ACC112 (cell line): ENCODE measurements around the gene CD300H.

Experiments
- H2AFZ ChIP-seq: fragments of 200-600 bp; sonication (generic); one replicate; pipeline ENCODE4 v1.6.0; 2017; ENCODE audit warnings: antibody characterized with exemption, low read length; ENCODE audit not compliant: unreplicated experiment
- H3K27ac ChIP-seq: fragments of 200-600 bp; sonication (generic); 2 replicates; pipeline ENCODE4 v1.5.1; 2014; ENCODE audit warnings: low read depth, mild to moderate bottlenecking, antibody characterized with exemption, low read length, moderate library complexity
- H3K27me3 ChIP-seq: fragments of 200-600 bp; sonication (generic); 2 replicates; pipeline ENCODE4 v1.6.1; 2014; ENCODE audit warnings: mild to moderate bottlenecking, antibody characterized with exemption, low read length, moderate library complexity, mixed read lengths; ENCODE audit not compliant: insufficient read depth
- H3K36me3 ChIP-seq: fragments of 200-600 bp; sonication (generic); 2 replicates; pipeline ENCODE4 v1.6.1; 2016; ENCODE audit warnings: mild to moderate bottlenecking, antibody characterized with exemption, low read length, moderate library complexity, mixed read lengths; ENCODE audit not compliant: insufficient read depth
- H3K4me1 ChIP-seq: fragments of 200-600 bp; sonication (generic); one replicate; pipeline ENCODE4 v1.6.1; 2016; ENCODE audit warnings: low read length, mixed read lengths; ENCODE audit not compliant: insufficient read depth, unreplicated experiment, control insufficient read depth
- H3K4me3 ChIP-seq: fragments of 200-600 bp; sonication (generic); 2 replicates; pipeline ENCODE4 v1.5.1; 2014; ENCODE audit warnings: mild to moderate bottlenecking, low read depth, low read length
- H3K79me2 ChIP-seq: fragments of 200-600 bp; sonication (generic); one replicate; pipeline ENCODE4 v1.6.0; 2016; ENCODE audit warnings: low read length; ENCODE audit not compliant: control insufficient read depth, unreplicated experiment, insufficient read depth

The CD300H gene

GRCh38 chr17:74550602-74551001 is 16.7 kb downstream of the CD300H start:
- H3K4me1 ChIP-seq: no peaks in the 10 kb centered on the region
- no peaks in the 10 kb centered on the region for H3K36me3 ChIP-seq
- no peak overlapping the region for H3K4me3 ChIP-seq
- no peak overlapping the region for H2AFZ ChIP-seq
- H3K27me3 ChIP-seq: peaks cover 8% of the 10 kb centered on the region; the same call in 1 of the 2 replicates
- no peak overlapping the region for H3K27ac ChIP-seq
- H3K79me2 ChIP-seq: no peaks in the 10 kb centered on the region

DNA sequence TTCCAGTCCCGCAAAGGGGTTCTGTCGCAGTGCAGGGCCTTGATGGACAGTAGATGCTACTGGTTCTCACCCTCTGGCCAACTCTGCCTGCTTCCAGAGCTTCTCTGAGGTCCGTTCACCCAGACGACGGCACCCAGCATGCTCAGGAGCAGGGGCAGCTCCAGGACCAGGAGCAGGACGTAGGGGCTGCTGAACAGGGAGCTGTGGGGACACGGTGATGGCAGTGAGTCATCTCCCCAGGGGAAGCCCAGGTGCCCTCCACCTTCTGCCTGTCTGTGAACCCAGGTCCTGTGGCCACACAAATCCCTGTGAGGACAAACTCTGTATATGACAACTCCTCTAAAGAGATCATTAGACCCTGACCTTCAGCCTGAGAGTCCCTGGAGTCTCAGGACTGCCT is 18.0 kb downstream of the CD300H start:
- 0 out of 2 replicates have a peak, but pooled peaks cover 3% of the 10 kb centered on the region for H3K27me3 ChIP-seq
- no peaks in the 10 kb centered on the region for H3K4me1 ChIP-seq
- H3K4me3 ChIP-seq: no peak overlapping the region
- H2AFZ ChIP-seq: no peak overlapping the region
- H3K36me3 ChIP-seq: no peaks in the 10 kb centered on the region
- no peak overlapping the region for H3K27ac ChIP-seq
- H3K79me2 ChIP-seq: no peaks in the 10 kb centered on the region

DNA sequence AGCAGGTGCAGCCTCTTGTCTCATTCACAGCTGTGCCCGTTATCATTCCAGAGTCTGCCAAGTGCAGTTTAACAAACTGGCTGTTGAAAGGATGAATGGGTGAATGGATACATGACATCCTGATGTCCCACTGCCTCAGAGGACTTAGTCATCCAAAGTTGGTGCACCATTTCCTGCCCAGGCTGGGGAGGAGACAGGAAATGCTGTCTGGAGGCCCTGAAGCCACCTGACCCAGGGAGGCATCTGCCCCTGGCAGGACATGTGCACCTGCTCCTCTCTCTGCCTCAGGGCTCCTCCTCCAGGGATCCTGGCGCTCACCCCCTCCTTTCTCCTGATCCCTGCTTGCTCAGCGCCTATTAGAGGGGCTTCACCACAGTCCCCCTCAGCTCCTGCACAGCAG is 19.6 kb downstream of the CD300H start:
- Histone ChIP-seq H3K4me1 (no peaks in the 10 kb centered on the region), H3K27ac (no peak overlapping the region), H3K4me3 (no peak overlapping the region), H3K79me2 (no peaks in the 10 kb centered on the region), H3K36me3 (no peaks in the 10 kb centered on the region), H3K27me3 (no peaks in the 10 kb centered on the region), H2AFZ (no peak overlapping the region)

- H3K27me3 ChIP-seq: no peaks in the 10 kb centered on the region
- H2AFZ ChIP-seq: no peak overlapping the region
- H3K79me2 ChIP-seq: no peaks in the 10 kb centered on the region
- no peak overlapping the region for H3K4me3 ChIP-seq
- no peaks in the 10 kb centered on the region for H3K36me3 ChIP-seq
- no peaks in the 10 kb centered on the region for H3K4me1 ChIP-seq
- no peak overlapping the region for H3K27ac ChIP-seq
These were observed 20.0 kb downstream of the CD300H start for GRCh38 chr17:74547264-74547663.

DNA sequence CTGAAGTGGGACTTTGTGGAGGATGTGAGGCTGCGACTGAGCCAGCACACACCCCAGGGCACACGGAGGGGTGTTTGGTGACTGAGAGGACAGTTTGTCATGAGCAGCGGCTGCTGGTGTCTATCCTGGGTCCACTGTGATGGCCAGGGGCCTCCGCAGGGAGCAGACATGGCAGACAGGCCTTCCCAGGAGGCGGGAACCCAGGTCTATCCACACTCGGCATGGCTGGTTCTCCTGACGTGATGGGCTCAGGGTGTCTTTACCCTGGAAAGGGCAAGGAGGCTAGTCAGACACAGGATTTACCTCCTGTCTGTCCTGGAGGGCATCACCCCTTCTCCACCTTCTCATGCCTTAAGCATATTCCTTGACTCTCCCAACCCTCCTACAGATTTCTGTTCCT is 20.7 kb downstream of the CD300H start:
- Histone ChIP-seq H2AFZ (no peak overlapping the region), H3K27me3 (no peaks in the 10 kb centered on the region), H3K4me3 (no peak overlapping the region), H3K36me3 (no peaks in the 10 kb centered on the region), H3K4me1 (no peaks in the 10 kb centered on the region), H3K27ac (no peak overlapping the region), H3K79me2 (no peaks in the 10 kb centered on the region)

- no peaks in the 10 kb centered on the region for H3K4me1 ChIP-seq
- no peak within 1 kb of the TSS for H2AFZ ChIP-seq
- no peak within 1 kb of the TSS for H3K4me3 ChIP-seq
- H3K79me2 ChIP-seq: no peaks in the 10 kb centered on the region
- no peaks in the 10 kb centered on the region for H3K36me3 ChIP-seq
- H3K27ac ChIP-seq: no peak within 1 kb of the TSS
- no peaks in the 10 kb centered on the region for H3K27me3 ChIP-seq
These were observed 21.5 kb downstream of the CD300H start, which contains the start of gene CD300C for GRCh38 chr17:74545843-74546230. Gene CD300C, minus strand, starts transcription at chr17:74546115. Its CDS starts 333 bp downstream, at chr17:74545782.

- no peaks in the 10 kb centered on the region for H3K4me1 ChIP-seq
- no peak overlapping the region for H2AFZ ChIP-seq
- no peak overlapping the region for H3K27ac ChIP-seq
- no peak overlapping the region for H3K4me3 ChIP-seq
- no peaks in the 10 kb centered on the region for H3K36me3 ChIP-seq
- no peaks in the 10 kb centered on the region for H3K27me3 ChIP-seq
- H3K79me2 ChIP-seq: no peaks in the 10 kb centered on the region
These were observed 22.1 kb downstream of the CD300H start for GRCh38 chr17:74544991-74545842.

- Histone ChIP-seq H3K27ac (no peak overlapping the region), H2AFZ (no peak overlapping the region), H3K79me2 (no peaks in the 10 kb centered on the region), H3K36me3 (no peaks in the 10 kb centered on the region), H3K4me1 (no peaks in the 10 kb centered on the region), H3K27me3 (no peaks in the 10 kb centered on the region), H3K4me3 (no peak overlapping the region)
These were observed 23.2 kb downstream of the CD300H start for GRCh38 chr17:74543891-74544760.

DNA sequence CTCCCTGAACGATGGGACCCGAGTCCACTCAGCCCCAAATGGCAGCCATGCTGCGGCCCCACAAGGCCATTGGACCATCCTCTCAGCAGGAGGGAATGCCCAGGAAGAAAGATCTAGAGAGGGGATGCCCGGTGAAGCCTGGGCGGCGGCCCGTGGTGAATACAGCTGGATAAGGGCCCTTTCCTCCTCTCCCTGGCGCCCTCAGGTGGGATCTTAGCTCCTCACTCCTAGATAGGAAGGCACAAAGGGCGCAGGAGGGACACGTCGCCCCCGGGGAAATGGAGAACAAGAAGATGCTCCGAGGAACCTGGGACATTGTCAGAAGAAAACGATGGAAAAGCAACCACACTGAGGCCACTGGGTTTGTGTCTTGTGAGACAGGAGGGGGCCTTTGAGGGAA is 23.9 kb downstream of the CD300H start:
- no peaks in the 10 kb centered on the region for H3K4me1 ChIP-seq
- H3K27ac ChIP-seq: no peak overlapping the region
- 0 out of 2 replicates have a peak, but pooled peaks cover 2% of the 10 kb centered on the region for H3K27me3 ChIP-seq

DNA sequence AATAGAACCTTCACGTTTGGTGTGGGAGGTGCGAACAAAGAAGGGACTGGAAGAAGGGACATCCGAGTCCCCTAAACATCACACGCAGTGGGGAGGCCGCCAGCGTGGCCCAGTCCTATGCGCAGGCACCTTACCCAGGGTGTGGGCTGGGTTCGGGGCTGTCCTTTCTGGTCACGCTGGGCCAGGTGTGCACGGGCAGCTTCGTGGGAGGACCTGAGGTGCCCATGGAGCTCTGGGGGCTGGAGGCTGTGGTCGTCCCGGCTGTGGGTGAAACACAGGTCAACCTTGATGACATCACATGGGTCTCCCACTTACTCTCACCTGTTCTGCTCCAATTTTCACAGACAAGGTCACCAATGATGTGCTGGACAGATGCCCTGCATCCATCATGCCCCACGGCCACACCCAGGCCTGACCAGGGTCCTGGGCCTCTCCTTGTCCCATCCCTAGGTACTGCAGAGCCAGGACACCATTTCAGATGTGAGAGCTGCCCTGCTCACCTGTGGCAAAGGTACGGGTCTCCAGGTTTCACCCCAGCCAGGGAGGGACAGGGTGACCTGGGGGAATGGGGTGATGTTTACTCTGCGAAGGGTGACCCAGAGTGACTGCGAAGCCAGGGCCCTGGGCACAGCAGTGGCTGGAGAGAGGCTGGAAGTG is 24.5 kb downstream of the CD300H start:
- no peak overlapping the region for H2AFZ ChIP-seq

More for the DNA sequence above, 23.9 kb downstream of the CD300H start:
- Histone ChIP-seq H2AFZ (no peak overlapping the region), H3K79me2 (no peaks in the 10 kb centered on the region), H3K36me3 (no peaks in the 10 kb centered on the region), H3K4me3 (no peak overlapping the region)

More for the DNA sequence above, 24.5 kb downstream of the CD300H start:
- H3K27ac ChIP-seq: no peak overlapping the region
- H3K4me3 ChIP-seq: no peak overlapping the region
- no peaks in the 10 kb centered on the region for H3K79me2 ChIP-seq
- H3K36me3 ChIP-seq: no peaks in the 10 kb centered on the region
- 0 out of 2 replicates have a peak, but pooled peaks cover 7% of the 10 kb centered on the region for H3K27me3 ChIP-seq
- H3K4me1 ChIP-seq: no peaks in the 10 kb centered on the region
